ENCODE measurements around the gene MARCHF2. TPM values are rescaled to one million over a fixed set of nuclear protein-coding genes. Genes with fewer than 3 reads are reported as not detected.

Gene MARCHF2
- total RNA-seq, 1 experiment from 2014 or later, result 27.5 TPM

GRCh38 chr19:8387688-8388611 lies 25.2 kb upstream of the MARCHF2 start:
- no peak overlapping the region for H3K9ac ChIP-seq (ENCODE audit: extremely low read depth, insufficient read length, low read length)
- TF ChIP-seq CTCF (conservative IDR thresholded peaks at IDR 0.05), result no peak
- H3K27ac ChIP-seq (ENCODE audit: insufficient read length, low read depth, low read length), result no peak overlapping the region
- H3K4me1 ChIP-seq (ENCODE audit: insufficient read depth, low read length), result no peaks in the 10 kb centered on the region
- no peaks in the 10 kb centered on the region for H3K27me3 ChIP-seq (ENCODE audit: insufficient read depth, low read length)
- H3K4ac ChIP-seq (ENCODE audit: low read depth, low read length), result no peak overlapping the region
- no peak overlapping the region for H3K14ac ChIP-seq (ENCODE audit: insufficient read depth, low read length)
- no peak overlapping the region for H2BK20ac ChIP-seq (ENCODE audit: low read depth, low read length, poor library complexity, severe bottlenecking)
- DNase-seq, result no peak
- no peak overlapping the region for H3K18ac ChIP-seq (ENCODE audit: insufficient read length, low read depth, low read length)
- WGBS (ENCODE audit: extremely low coverage, insufficient read length, low lambda C conversion rate), result no CpG with 5 or more reads among the region's 16 CpGs
- Mint-ChIP-seq H3K9me3 (peaks cover 9 to 11% of the 10 kb centered on the region in 2 experiments; a peak in 4 of 5 replicates), H3K36me3 (ENCODE audit: insufficient read depth in 1 of 3, low read depth in 3 of 3) (peaks cover 15 to 17% (median 17%) of the 10 kb centered on the region in 3 experiments; a peak in 6 of 7 replicates), H3K27me3 (ENCODE audit: low read depth) (no peaks in the 10 kb centered on the region), H3K27ac (peak overlapping the region in 1 of 3 experiments; percentile 42; a peak in 2 of 7 replicates), H3K4me3 (no peak overlapping the region; a peak in 1 of 5 replicates), H3K4me1 (peaks cover 4 to 12% of the 10 kb centered on the region in 2 experiments; a peak in 3 of 4 replicates)
- no peak overlapping the region for H4K5ac ChIP-seq (ENCODE audit: insufficient read length, low read depth, low read length)
- H2BK12ac ChIP-seq (ENCODE audit: insufficient read length, low read depth, low read length), result no peak overlapping the region
- no peak overlapping the region for H4K91ac ChIP-seq (ENCODE audit: insufficient read length, low read depth, low read length)
- no peak overlapping the region for H2BK5ac ChIP-seq (ENCODE audit: insufficient read length, low read length)
- peaks cover 14% of the 10 kb centered on the region; the same call in 1 of the 2 replicates for H3K79me2 ChIP-seq (ENCODE audit: insufficient read depth, low read length)
- H3T11ph ChIP-seq (ENCODE audit: low read length), result no peak overlapping the region
- H4K8ac ChIP-seq (replicated peaks; ENCODE audit: insufficient read length, low read depth, low read length), result no peak overlapping the region
- H2AK5ac ChIP-seq (ENCODE audit: insufficient read length, low read length), result no peak overlapping the region
- H3K23me2 ChIP-seq (ENCODE audit: insufficient read length, low read depth, low read length, poor library complexity, severe bottlenecking), result no peaks in the 10 kb centered on the region
- no peak overlapping the region for H2AFZ ChIP-seq (ENCODE audit: low read length)
- H3K23ac ChIP-seq (ENCODE audit: insufficient read length, low read depth, low read length), result no peak overlapping the region
- H3K56ac ChIP-seq (ENCODE audit: insufficient read length, low read depth, low read length), result no peak overlapping the region
- no peak overlapping the region for H2BK120ac ChIP-seq (ENCODE audit: low read depth, low read length, poor library complexity, severe bottlenecking)
- no peak overlapping the region for H3K4me2 ChIP-seq (ENCODE audit: insufficient read depth, insufficient read length, low read length)
- H4K20me1 ChIP-seq (ENCODE audit: control insufficient read depth, insufficient read depth, insufficient read length), result no peaks in the 10 kb centered on the region
- no peaks in the 10 kb centered on the region for H3K9me3 ChIP-seq (ENCODE audit: control insufficient read depth, low read depth, low read length)
- no peak overlapping the region for H2BK15ac ChIP-seq (ENCODE audit: low read depth, low read length)
- no peaks in the 10 kb centered on the region for H3K79me1 ChIP-seq (ENCODE audit: insufficient read depth, low read depth, low read length, poor library complexity, severe bottlenecking)

Measured in H9 (cell line).